HG02981 (cell line): ENCODE measurements around the gene NKX1-1.

Experiments used
- ATAC-seq: cut with Tn5 transposase; IDR thresholded peaks from one replicate; pipeline ENCODE4 v1.9.1; 2021; ENCODE audit warnings: mild to moderate bottlenecking, moderate library complexity; ENCODE audit not compliant: unreplicated experiment

The NKX1-1 gene

GRCh38 chr4:1362046-1362445 is 44.2 kb downstream of the NKX1-1 start:
- ATAC-seq: no peak

- ATAC-seq: no peak
These were observed 44.8 kb downstream of the NKX1-1 start for GRCh38 chr4:1361431-1361830.

DNA sequence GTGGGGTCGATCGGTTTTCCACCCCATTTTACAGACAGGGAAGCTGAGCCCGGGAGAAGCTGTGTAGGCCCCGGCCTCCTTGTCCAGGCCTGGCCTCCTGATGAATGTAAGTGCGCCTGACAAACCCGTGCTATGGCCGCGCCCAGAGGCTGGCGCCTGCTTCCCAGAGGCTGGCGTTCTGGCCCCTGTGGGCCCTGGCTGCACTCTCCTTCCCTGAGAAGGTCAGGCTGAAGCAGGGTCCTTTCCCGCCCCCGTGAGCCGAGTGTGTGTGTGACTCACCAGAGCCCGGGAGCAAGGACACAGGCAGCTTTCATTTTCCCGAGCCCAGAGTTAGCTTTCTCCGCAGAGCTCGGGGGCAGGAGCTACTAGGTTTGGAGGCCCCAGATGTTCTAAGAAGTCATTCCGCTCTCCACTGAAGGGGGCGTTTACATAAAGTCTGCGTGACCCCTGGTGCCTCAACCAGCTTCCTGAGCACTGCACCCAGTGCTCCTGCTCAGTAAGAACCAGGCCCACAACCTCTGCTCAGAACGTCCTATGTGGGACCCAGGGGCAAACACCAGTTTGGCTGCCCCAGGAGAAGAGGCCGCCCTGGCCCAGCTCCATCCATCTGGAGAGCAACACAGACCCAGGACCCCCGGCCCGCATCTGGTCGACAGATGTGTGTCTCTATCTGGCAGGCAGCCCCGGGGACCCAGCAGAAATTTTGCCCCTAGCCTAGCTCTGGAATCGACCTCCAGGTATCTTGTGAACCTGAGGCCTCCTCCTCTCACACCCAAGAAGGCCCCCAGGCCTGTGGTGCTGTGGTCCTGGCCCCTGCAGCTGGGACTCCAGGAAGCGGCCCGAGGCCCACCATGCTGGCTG is 45.6 kb downstream of the NKX1-1 start:
- no peak for ATAC-seq

- ATAC-seq: no peak
These were observed 46.3 kb downstream of the NKX1-1 start for GRCh38 chr4:1359976-1360375.

- ATAC-seq: no peak
These were observed 47.1 kb downstream of the NKX1-1 start for GRCh38 chr4:1359144-1359501.

GRCh38 chr4:1358421-1359143 is 47.7 kb downstream of the NKX1-1 start:
- no peak for ATAC-seq

GRCh38 chr4:1357356-1358248 is 48.6 kb downstream of the NKX1-1 start:
- no peak for ATAC-seq

DNA sequence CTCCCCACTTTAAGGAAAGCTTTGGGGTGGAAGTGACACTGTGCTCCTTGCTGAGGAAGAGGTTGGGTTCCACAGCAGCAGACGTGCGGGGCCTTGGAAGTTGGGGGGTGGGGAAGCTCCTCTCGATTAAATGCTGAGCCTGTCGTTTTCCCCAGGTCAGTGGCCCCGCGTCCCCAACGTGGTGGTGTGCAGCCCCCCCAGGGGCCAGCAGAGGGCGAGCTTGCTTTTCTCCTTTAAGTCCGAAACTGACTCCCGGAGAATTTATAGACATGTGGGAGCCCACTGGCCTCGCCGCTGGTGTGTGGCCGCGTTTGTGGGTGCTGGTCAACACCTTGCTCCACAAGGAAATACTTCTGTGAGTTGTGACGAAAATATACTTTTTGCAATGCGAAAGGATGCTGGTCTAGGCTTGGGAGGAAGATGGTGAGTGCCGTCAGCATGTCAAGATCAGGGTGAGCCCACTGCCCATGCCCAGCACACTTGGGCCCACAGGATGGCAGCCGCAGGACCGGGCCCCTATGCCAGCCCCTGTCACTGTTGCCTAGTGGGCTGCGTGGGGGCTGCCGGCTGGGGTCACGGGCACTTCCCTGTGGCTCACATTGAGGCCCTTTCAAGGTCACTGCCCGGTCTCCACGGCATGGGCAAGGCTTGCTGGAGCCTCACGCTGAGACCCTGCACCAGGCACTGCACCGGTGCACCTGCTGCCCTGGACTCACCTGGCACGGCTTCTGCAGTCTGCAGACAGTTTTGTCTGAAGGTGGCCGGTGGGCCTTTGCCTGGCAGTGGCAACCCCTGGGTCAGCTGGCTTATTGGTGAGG is 49.9 kb downstream of the NKX1-1 start:
- no peak for ATAC-seq

GRCh38 chr4:1355378-1355777 is 50.9 kb downstream of the NKX1-1 start:
- ATAC-seq: no peak

DNA sequence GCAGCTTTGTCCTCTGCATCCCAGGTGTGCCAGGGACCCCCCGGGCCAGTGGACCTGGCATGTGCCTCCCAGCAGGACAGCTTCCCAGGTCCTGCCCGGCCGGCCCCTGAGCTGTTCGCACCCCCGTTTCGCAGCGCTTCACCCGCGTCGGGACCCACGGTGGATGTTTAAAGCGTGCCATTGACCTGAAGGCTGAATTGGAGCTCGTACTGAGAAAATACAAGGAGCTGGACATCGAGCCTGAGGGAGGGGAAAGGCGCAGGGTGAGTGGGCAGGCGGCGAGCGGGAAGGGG is 51.3 kb downstream of the NKX1-1 start:
- ATAC-seq: no peak

GRCh38 chr4:1354136-1354982 is 51.9 kb downstream of the NKX1-1 start:
- no peak for ATAC-seq

GRCh38 chr4:1353186-1354055 is 52.8 kb downstream of the NKX1-1 start:
- no peak for ATAC-seq
